NCI-H1048 (cell line): ENCODE results near the gene GLIS1.

Experiments
- DNase-seq: peaks from one replicate; lab custom pipeline; 2025; lab: John Stamatoyannopoulos, UW

GLIS1 gene

GRCh38 chr1:53693773-53694717, 44.9 kb downstream of the GLIS1 start:
- no peak for DNase-seq

GRCh38 chr1:53693339-53693738, 45.6 kb downstream of the GLIS1 start:
- DNase-seq, result no peak

GRCh38 chr1:53691326-53691725, 47.6 kb downstream of the GLIS1 start:
- DNase-seq, result no peak

- no peak for DNase-seq
These were observed 48.6 kb downstream of the GLIS1 start for GRCh38 chr1:53690411-53690810.

GRCh38 chr1:53689736-53690326, 49.1 kb downstream of the GLIS1 start:
- DNase-seq, result no peak

- DNase-seq, result no peak
These were observed 49.7 kb downstream of the GLIS1 start for GRCh38 chr1:53689223-53689622.

GRCh38 chr1:53688381-53689102, 50.4 kb downstream of the GLIS1 start:
- DNase-seq, result no peak

- no peak for DNase-seq
These were observed 51.1 kb downstream of the GLIS1 start for GRCh38 chr1:53687901-53688300.

- DNase-seq, result no peak
These were observed 51.5 kb downstream of the GLIS1 start for GRCh38 chr1:53687426-53687825.

GRCh38 chr1:53686965-53687267, 52.0 kb downstream of the GLIS1 start:
- no peak for DNase-seq

- DNase-seq, result no peak
These were observed 52.6 kb downstream of the GLIS1 start for GRCh38 chr1:53686091-53686964.

- no peak for DNase-seq
These were observed 53.5 kb downstream of the GLIS1 start for GRCh38 chr1:53685272-53686051.

- DNase-seq, result no peak
These were observed 54.2 kb downstream of the GLIS1 start for GRCh38 chr1:53684741-53685140.

- DNase-seq, result no peak
These were observed 54.8 kb downstream of the GLIS1 start for GRCh38 chr1:53683986-53684740.

- no peak for DNase-seq
These were observed 56.1 kb downstream of the GLIS1 start for GRCh38 chr1:53682881-53683280.

GRCh38 chr1:53681977-53682685, 56.8 kb downstream of the GLIS1 start:
- no peak for DNase-seq

GRCh38 chr1:53681351-53681976, 57.5 kb downstream of the GLIS1 start:
- DNase-seq, result no peak

- DNase-seq, result no peak
These were observed 58.1 kb downstream of the GLIS1 start for GRCh38 chr1:53680868-53681267.
